K562 (cell line): ENCODE results near the gene VMP1. TPM values are rescaled to one million over a fixed set of nuclear protein-coding genes. Genes with fewer than 3 reads are reported as not detected.

ENCODE experiments used
- ATAC-seq: fragments of 200-7000 bp; cut with Tn5 transposase; 3 replicates; pipeline ENCODE4 v1.9.1; 2020; ENCODE audit warnings: moderate library complexity
- BruUV-seq: library from RNA; stranded (reverse); fragments of 400-500 nt; replicated peaks from 2 replicates; lab custom pipeline; 2021; lab: Mats Ljungman, UMichigan
- CTCF ChIA-PET: fragments of 300-600 bp; formaldehyde crosslinking; extraction: SDS; loops from one replicate; lab custom pipeline; 2021; ENCODE audit warnings: low intra/inter-chr PET ratio; lab: Yijun Ruan, JAX
- POLR2A ChIA-PET: fragments of 300-600, 350-650 bp; sonication (Branson Sonifier 250); formaldehyde crosslinking; extraction: SDS; loops from one replicate; lab custom pipeline; 2021; ENCODE audit warnings: antibody characterized with exemption, inconsistent platforms; lab: Yijun Ruan, JAX
- DNase-seq, 4 experiments: peaks; one replicate each; pipeline versions ENCODE4 v3.0.0 to v3.0.0-alpha.2; 2011 to 2018; ENCODE audit warnings: low spot score in 3 of 4, mixed read lengths in 3 of 4; ENCODE audit errors: extremely low read depth in 1 of 4
- FAIRE-seq: peaks from 2 replicates; lab custom pipeline; 2011; peaks lifted over from hg19 to GRCh38; lab: Jason Lieb, UNC
- H2AFZ ChIP-seq: 2 replicates; pipeline ENCODE4 v1.6.0; 2011; ENCODE audit warnings: low read depth, low read length, control low read depth, inconsistent platforms
- H3K27ac ChIP-seq: fragments of 200-600 bp; 3 replicates; pipeline ENCODE4 v1.8.0; 2011; ENCODE audit warnings: low read depth, mild to moderate bottlenecking, control low read depth, inconsistent platforms, low read length, moderate library complexity, mixed read lengths; ENCODE audit errors: extremely low read depth
- H3K27me3 ChIP-seq, 2 experiments: fragments of 300-600 bp in 1 of 2; 2 replicates in 1 of 2; 3 replicates in 1 of 2; pipeline versions ENCODE4 v1.6.0 to v1.8.0; 2011; ENCODE audit warnings: inconsistent platforms in 2 of 2, low read length in 2 of 2, mild to moderate bottlenecking in 1 of 2, mixed read lengths in 1 of 2, moderate library complexity in 1 of 2; ENCODE audit not compliant: control insufficient read depth in 2 of 2, insufficient read depth in 2 of 2
- H3K36me3 ChIP-seq: fragments of 300-600 bp; 3 replicates; pipeline ENCODE4 v1.8.0; 2011; ENCODE audit warnings: mild to moderate bottlenecking, low read length, inconsistent platforms; ENCODE audit not compliant: control insufficient read depth, insufficient read depth
- H3K4me1 ChIP-seq, 2 experiments: fragments of 200-600 bp in 1 of 2; replicated peaks in 1 of 2; 2 replicates in 1 of 2; 3 replicates in 1 of 2; pipeline versions ENCODE4 v1.5.1 to v1.8.0; 2011; ENCODE audit warnings: inconsistent platforms in 2 of 2, low read length in 2 of 2, mild to moderate bottlenecking in 1 of 2, mixed read lengths in 1 of 2, moderate library complexity in 1 of 2; ENCODE audit not compliant: control insufficient read depth in 2 of 2, insufficient read depth in 2 of 2
- H3K4me2 ChIP-seq: 2 replicates; pipeline ENCODE4 v1.6.1; 2011; ENCODE audit warnings: low read length, control low read depth, inconsistent platforms, mixed read lengths; ENCODE audit not compliant: insufficient read depth
- H3K4me3 ChIP-seq: fragments of 200-600 bp; sonication (generic), shearing (Covaris generic); 2 replicates; pipeline ENCODE4 v1.5.1; 2016; ENCODE audit warnings: control low read depth, inconsistent platforms
- H3K79me2 ChIP-seq: fragments of 200-600 bp; 3 replicates; pipeline ENCODE4 v1.8.0; 2011; ENCODE audit warnings: low read length, inconsistent platforms; ENCODE audit not compliant: control insufficient read depth, insufficient read depth
- H3K9ac ChIP-seq, 2 experiments: 2 replicates each; pipeline versions ENCODE4 v1.6.0 to v1.6.1; 2011; ENCODE audit warnings: low read depth in 2 of 2, low read length in 2 of 2, control low read depth in 1 of 2, inconsistent platforms in 1 of 2, mild to moderate bottlenecking in 1 of 2, mixed read lengths in 1 of 2; ENCODE audit not compliant: insufficient read depth in 1 of 2
- H3K9me1 ChIP-seq: one replicate; pipeline ENCODE4 v1.6.0; 2011; ENCODE audit warnings: inconsistent platforms, mild to moderate bottlenecking, low read length, moderate library complexity; ENCODE audit not compliant: control insufficient read depth, insufficient read depth
- H3K9me3 ChIP-seq: replicated peaks from 2 replicates; pipeline ENCODE4 v1.5.1; 2011; ENCODE audit warnings: low read depth, low read length, inconsistent platforms; ENCODE audit not compliant: control insufficient read depth, insufficient read depth
- H4K20me1 ChIP-seq: replicated peaks from 2 replicates; pipeline ENCODE4 v1.6.1; 2011; ENCODE audit warnings: low read length, inconsistent platforms, mixed read lengths; ENCODE audit not compliant: control insufficient read depth, insufficient read depth
- BDP1 ChIP-seq: IDR thresholded peaks from 3 replicates; pipeline ENCODE4 v1.6.1; 2011; ENCODE audit not compliant: insufficient read length, insufficient read depth
- CBX8 ChIP-seq: fragments of 200-600 bp; sonication (generic); IDR thresholded peaks from 2 replicates; pipeline ENCODE4 v1.6.1; 2012; ENCODE audit warnings: borderline replicate concordance, mixed run types, low read depth, mild to moderate bottlenecking, moderate library complexity, mixed read lengths, low read length, control low read depth, inconsistent platforms; ENCODE audit not compliant: poor library complexity, severe bottlenecking; ENCODE audit errors: extremely low read depth
- CCAR2 ChIP-seq: fragments of 200-400 bp; formaldehyde crosslinking; IDR thresholded peaks from 2 replicates; pipeline ENCODE4 v1.6.1; 2017; ENCODE audit warnings: mild to moderate bottlenecking, low read depth, low read length
- DNMT1 ChIP-seq: fragments of 450-650 bp; IDR thresholded peaks from 2 replicates; pipeline ENCODE4 v1.6.1; 2016; ENCODE audit warnings: antibody characterized with exemption, mild to moderate bottlenecking
- KDM4B ChIP-seq, 2 experiments: fragments of 450-650 bp in 1 of 2; sonication (generic) in 1 of 2; IDR thresholded peaks; 2 replicates each; pipeline ENCODE4 v1.6.1; 2016 to 2017; ENCODE audit warnings: borderline replicate concordance in 2 of 2, antibody characterized with exemption in 1 of 2, low read depth in 1 of 2, mild to moderate bottlenecking in 1 of 2
- L3MBTL2 ChIP-seq: fragments of 450-650 bp; IDR thresholded peaks from 2 replicates; pipeline ENCODE4 v1.6.1; 2016; ENCODE audit warnings: mild to moderate bottlenecking, moderate library complexity
- LARP7 ChIP-seq: fragments of 450-650 bp; IDR thresholded peaks from 2 replicates; pipeline ENCODE4 v1.6.1; 2016
- WGBS: fragments of 100-300 bp; shearing (Covaris generic); methylation state at CpG from one replicate; pipeline ENCODE4 v1.1.6; 2016; ENCODE audit warnings: low coverage, mixed read lengths; ENCODE audit not compliant: insufficient coverage; ENCODE audit errors: missing lambda C conversion rate; 5-methylcytosine and 5-hydroxymethylcytosine counted together
- in situ Hi-C: fragments of 300-500 bp; cut with MboI; formaldehyde crosslinking; loops from 4 replicates; pipeline ENCODE4 v1.15.0; 2018; ENCODE audit warnings: inconsistent platforms, mixed read lengths
- intact Hi-C: fragments of 100-400 bp; cut with micrococcal nuclease; formaldehyde crosslinking; loops from 2 replicates; pipeline ENCODE4 v1.14.2; 2022
- polyA plus RNA-seq, 8 experiments: library from polyadenylated mRNA; depleted of rRNA in 4 of 8; stranded (reverse) in 5 of 8; unstranded in 3 of 8; fragments of >200 nt; fragmentation: Nextera tagmentation in 2 of 8; fragmentation: Illumina TruSeq in 1 of 8; extraction: Ambion mirVana in 2 of 8; extraction: Trizol in 1 of 8; gene quantifications; 2 replicates each; pipeline versions ENCODE4 v1.2.1 to v1.2.3, GENCODE V29; 2011 to 2014; ENCODE audit warnings: inconsistent platforms in 1 of 8, missing spikeins in 1 of 8
- total RNA-seq, 7 experiments: library from RNA; depleted of rRNA in 6 of 7; stranded (reverse); fragments of >200 nt in 6 of 7; fragmentation: Illumina TruSeq in 2 of 7; extraction: Trizol in 2 of 7; gene quantifications; 2 replicates each; pipeline versions ENCODE4 v1.2.1 to v1.2.3, GENCODE V29; 2011 to 2021; ENCODE audit warnings: low replicate concordance in 1 of 7
- TF ChIP-seq, protein P1 (sequence below): fragments of 250-450 bp; sonication (Bioruptor Pico); IDR thresholded peaks from 2 replicates; pipeline ENCODE4 v1.6.1; 2021; ENCODE audit warnings: mild to moderate bottlenecking
- TF ChIP-seq, protein P2 (sequence below): fragments of 450-650 bp; IDR thresholded peaks from 2 replicates; pipeline ENCODE4 v1.6.1; 2016

VMP1 gene
- total and polyA plus RNA-seq, 9 of the 15 experiments (the other 6 are each of a cell fraction or from before 2014, with no cell fraction given), result 123 to 304 (median 151) TPM

DNA sequence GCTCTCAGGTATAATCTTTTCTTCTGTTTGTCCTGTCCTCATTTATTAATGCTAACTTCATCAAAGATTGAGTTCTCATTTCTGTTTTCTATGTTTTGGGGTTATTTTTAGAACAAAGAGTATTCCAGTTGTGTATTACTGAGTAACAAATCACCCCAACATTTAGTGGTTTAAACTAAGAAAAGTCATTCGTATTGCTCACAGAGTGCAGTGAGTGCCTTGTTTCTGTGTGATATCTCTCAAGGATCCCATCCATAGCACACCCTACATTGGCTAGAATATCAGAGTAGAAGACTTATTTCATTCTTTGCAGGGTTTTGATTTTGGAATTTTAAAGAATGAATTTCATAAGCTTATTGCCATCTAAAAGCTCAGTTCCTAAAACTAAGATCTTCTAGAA, 72.1 kb downstream of the VMP1 start:
- no TSS peak for BruUV-seq
- peaks cover 22 to 28% of the 10 kb centered on the region in 2 experiments; a peak in 4 of 5 replicates for H3K4me1 ChIP-seq

More for the DNA sequence above, 72.1 kb downstream of the VMP1 start:
- intact Hi-C loops, result no loop called here
- TF ChIP-seq L3MBTL2 (no peak), KDM4B (IDR thresholded peaks at IDR 0.05; ENCODE audit: borderline replicate concordance in 2 of 2, low read depth in 1 of 2) (no peak), CCAR2 (no peak), BDP1 (no peak), LARP7 (no peak), CBX8 (no peak), DNMT1 (no peak)
- TF ChIP-seq, protein P1, sequence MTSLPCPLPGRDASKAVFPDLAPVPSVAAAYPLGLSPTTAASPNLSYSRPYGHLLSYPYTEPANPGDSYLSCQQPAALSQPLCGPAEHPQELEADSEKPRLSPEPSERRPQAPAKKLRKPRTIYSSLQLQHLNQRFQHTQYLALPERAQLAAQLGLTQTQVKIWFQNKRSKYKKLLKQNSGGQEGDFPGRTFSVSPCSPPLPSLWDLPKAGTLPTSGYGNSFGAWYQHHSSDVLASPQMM (CRISPR knock-in tag), result no peak
- TF ChIP-seq, protein P2, sequence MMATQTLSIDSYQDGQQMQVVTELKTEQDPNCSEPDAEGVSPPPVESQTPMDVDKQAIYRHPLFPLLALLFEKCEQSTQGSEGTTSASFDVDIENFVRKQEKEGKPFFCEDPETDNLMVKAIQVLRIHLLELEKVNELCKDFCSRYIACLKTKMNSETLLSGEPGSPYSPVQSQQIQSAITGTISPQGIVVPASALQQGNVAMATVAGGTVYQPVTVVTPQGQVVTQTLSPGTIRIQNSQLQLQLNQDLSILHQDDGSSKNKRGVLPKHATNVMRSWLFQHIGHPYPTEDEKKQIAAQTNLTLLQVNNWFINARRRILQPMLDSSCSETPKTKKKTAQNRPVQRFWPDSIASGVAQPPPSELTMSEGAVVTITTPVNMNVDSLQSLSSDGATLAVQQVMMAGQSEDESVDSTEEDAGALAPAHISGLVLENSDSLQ, result no peak
- H3K27ac ChIP-seq, result peak overlapping the region; percentile 25; the same call in 1 of the 3 replicates
- no peak overlapping the region for H2AFZ ChIP-seq
- no peak overlapping the region for H3K4me3 ChIP-seq
- no peak overlapping the region for H3K9ac ChIP-seq
- ATAC-seq (no peak), DNase-seq (no peak), FAIRE-seq (no peak)
- H3K79me2 ChIP-seq, result peaks cover 16% of the 10 kb centered on the region; the same call in 2 of the 3 replicates
- peaks cover 32% of the 10 kb centered on the region; the same call in 2 of the 3 replicates for H3K36me3 ChIP-seq
- no peak overlapping the region for H3K4me2 ChIP-seq
- ChIA-PET CTCF (no interaction called here), POLR2A (interaction anchor here (0.6 to 1.5 kb wide), 8 partner anchors 10 to 1149 kb away, joined by 3 to 6 read pairs (median 4); partner anchors contain the start of gene CLTC)
- no peaks in the 10 kb centered on the region; the same call in 1 of the 2 replicates for H3K9me3 ChIP-seq
- no peaks in the 10 kb centered on the region for H3K27me3 ChIP-seq
- in situ Hi-C loops, result no loop called here
- WGBS, result 27% methylated on average over 1 of the region's 1 CpG
- H4K20me1 ChIP-seq, result no peaks in the 10 kb centered on the region
- no peaks in the 10 kb centered on the region for H3K9me1 ChIP-seq
